Measurements from ENCODE around the gene CKAP2.

DNA sequence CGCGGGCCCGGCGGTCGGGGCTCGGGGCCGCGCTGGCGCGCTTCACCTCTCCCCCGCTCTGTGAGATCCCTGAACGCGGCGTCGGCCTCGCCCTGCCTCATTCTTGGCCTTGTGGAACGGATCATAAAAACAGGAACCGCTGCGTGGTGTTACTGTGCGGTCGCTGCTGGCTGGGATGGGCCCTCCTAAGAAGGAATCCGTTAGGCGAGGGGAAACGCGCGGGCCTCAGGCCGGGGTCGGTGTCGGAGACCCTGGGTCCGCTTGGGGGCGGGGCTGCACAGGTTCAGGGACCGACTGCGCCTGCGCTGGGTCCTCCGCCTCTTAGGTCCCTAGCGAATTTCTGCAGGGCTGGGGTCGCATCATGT lies 381 bp downstream of the CKAP2 start:
- TF ChIP-seq ZSCAN20 (CRISPR knock-in tag; IDR thresholded peaks at IDR 0.05) (no peak), FOSL2 (IDR thresholded peaks at IDR 0.05) (no peak), FOSL2 (CRISPR knock-in tag; IDR thresholded peaks at IDR 0.05) (no peak), CTCF (IDR thresholded peaks at IDR 0.05) (no peak), CHD2 (IDR thresholded peaks at IDR 0.05; ENCODE audit: low read length, partially characterized antibody) (no peak), NFE2L2 (conservative IDR thresholded peaks at IDR 0.05; ENCODE audit: low read length) (no peak)
